Measurements from ENCODE around the gene TMED6. TPM values are rescaled to one million over a fixed set of nuclear protein-coding genes. Genes with fewer than 3 reads are reported as not detected.
"Not testable (repeated sequence)": the region's sequence is repeated elsewhere in the genome, so short reads cannot be mapped to it uniquely, and the experiment has no call there.

The TMED6 gene
- total RNA-seq, 2 experiments from 2014 or later, result 1.5 to 2.1 TPM

DNA sequence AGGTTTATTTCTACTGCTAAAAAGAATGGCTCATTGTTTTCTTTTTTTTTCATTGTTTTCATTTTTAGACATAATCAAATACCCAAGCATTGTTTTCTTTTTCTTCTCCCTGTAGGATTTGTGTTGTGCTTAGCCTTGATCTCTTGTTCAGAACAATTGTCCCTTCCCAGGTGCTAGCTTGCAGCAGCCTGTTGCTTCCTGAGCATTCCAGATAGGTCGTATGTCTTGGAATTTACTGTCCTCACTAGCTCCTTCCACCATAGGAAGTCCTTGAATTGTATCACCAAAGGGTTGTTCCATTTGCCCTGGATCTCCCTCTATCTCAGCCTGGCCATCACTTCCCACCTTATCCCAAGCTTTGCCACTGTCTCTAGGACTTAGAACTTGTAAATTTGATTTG is 50.4 kb downstream of the TMED6 start:
- intact Hi-C loops (cut with DNase I, micrococcal nuclease), result no loop called here
- Mint-ChIP-seq H3K27me3 (no peaks in the 10 kb centered on the region), H3K36me3 (ENCODE audit: low read depth) (peaks cover 19% of the 10 kb centered on the region), H3K4me3 (no peak overlapping the region), H3K4me1 (ENCODE audit: low read depth) (no peaks in the 10 kb centered on the region), H3K9me3 (no peaks in the 10 kb centered on the region), H3K27ac (no peak overlapping the region)
- TF ChIP-seq CTCF (IDR thresholded peaks at IDR 0.05), result no peak
- ATAC-seq (ENCODE audit: poor library complexity), result no peak
- H3K36me3 ChIP-seq (ENCODE audit: insufficient read depth, low read length), result peaks cover 4% of the 10 kb centered on the region
- no peaks in the 10 kb centered on the region for H3K4me1 ChIP-seq (ENCODE audit: insufficient read depth, low read length)
- H3K27ac ChIP-seq (ENCODE audit: low read depth in 1 of 2, low read length in 2 of 2), result no peak overlapping the region
- no peaks in the 10 kb centered on the region for H3K9me3 ChIP-seq (ENCODE audit: control insufficient read depth in 1 of 2, insufficient read depth in 1 of 2, low read length in 2 of 2)
- H3K4me3 ChIP-seq (ENCODE audit: low read length), result no peak overlapping the region
- no peaks in the 10 kb centered on the region for H3K27me3 ChIP-seq (ENCODE audit: control insufficient read depth in 1 of 2, insufficient read depth in 2 of 2, low read length in 2 of 2)
- DNase-seq, result no peak
- POLR2A ChIA-PET, result no interaction called here
- CTCF ChIA-PET, result no interaction called here

- no peaks in the 10 kb centered on the region for H3K27me3 ChIP-seq (ENCODE audit: control insufficient read depth in 1 of 2, insufficient read depth in 2 of 2, low read length in 2 of 2)
- DNase-seq (no peak), ATAC-seq (ENCODE audit: poor library complexity) (no peak)
- no peak for TF ChIP-seq CTCF (IDR thresholded peaks at IDR 0.05)
- Mint-ChIP-seq H3K4me1 (ENCODE audit: low read depth) (no peaks in the 10 kb centered on the region), H3K36me3 (ENCODE audit: low read depth) (peaks cover 16% of the 10 kb centered on the region), H3K27me3 (no peaks in the 10 kb centered on the region), H3K9me3 (no peaks in the 10 kb centered on the region), H3K4me3 (no peak overlapping the region), H3K27ac (no peak overlapping the region)
- CTCF ChIA-PET, result no interaction called here
- H3K4me3 ChIP-seq (ENCODE audit: low read length), result no peak overlapping the region
- H3K9me3 ChIP-seq (ENCODE audit: control insufficient read depth in 1 of 2, insufficient read depth in 1 of 2, low read length in 2 of 2), result no peaks in the 10 kb centered on the region
- intact Hi-C loops (cut with DNase I, micrococcal nuclease), result no loop called here
- peaks cover 4% of the 10 kb centered on the region for H3K36me3 ChIP-seq (ENCODE audit: insufficient read depth, low read length)
- POLR2A ChIA-PET, result no interaction called here
- H3K27ac ChIP-seq (ENCODE audit: low read depth in 1 of 2, low read length in 2 of 2), result no peak overlapping the region
- no peaks in the 10 kb centered on the region for H3K4me1 ChIP-seq (ENCODE audit: insufficient read depth, low read length)
These were observed 53.3 kb downstream of the TMED6 start for GRCh38 chr16:69298261-69298660.

GRCh38 chr16:69296771-69297170 is 54.8 kb downstream of the TMED6 start:
- H3K27ac Mint-ChIP-seq; H3K27ac ChIP-seq (ENCODE audit: low read depth in 1 of 2, low read length in 2 of 2); H3K27me3 ChIP-seq (ENCODE audit: control insufficient read depth in 1 of 2, insufficient read depth in 2 of 2, low read length in 2 of 2); H3K4me1 Mint-ChIP-seq (ENCODE audit: low read depth); H3K27me3 Mint-ChIP-seq; CTCF ChIA-PET; intact Hi-C loops (cut with DNase I, micrococcal nuclease); H3K4me3 ChIP-seq (ENCODE audit: low read length); ATAC-seq (ENCODE audit: poor library complexity); H3K9me3 ChIP-seq (ENCODE audit: control insufficient read depth in 1 of 2, insufficient read depth in 1 of 2, low read length in 2 of 2); H3K9me3 Mint-ChIP-seq; H3K36me3 ChIP-seq (ENCODE audit: insufficient read depth, low read length); H3K4me1 ChIP-seq (ENCODE audit: insufficient read depth, low read length); POLR2A ChIA-PET; H3K4me3 Mint-ChIP-seq; DNase-seq: not testable (repeated sequence)
- peaks cover 16% of the 10 kb centered on the region for H3K36me3 Mint-ChIP-seq (ENCODE audit: low read depth)

DNA sequence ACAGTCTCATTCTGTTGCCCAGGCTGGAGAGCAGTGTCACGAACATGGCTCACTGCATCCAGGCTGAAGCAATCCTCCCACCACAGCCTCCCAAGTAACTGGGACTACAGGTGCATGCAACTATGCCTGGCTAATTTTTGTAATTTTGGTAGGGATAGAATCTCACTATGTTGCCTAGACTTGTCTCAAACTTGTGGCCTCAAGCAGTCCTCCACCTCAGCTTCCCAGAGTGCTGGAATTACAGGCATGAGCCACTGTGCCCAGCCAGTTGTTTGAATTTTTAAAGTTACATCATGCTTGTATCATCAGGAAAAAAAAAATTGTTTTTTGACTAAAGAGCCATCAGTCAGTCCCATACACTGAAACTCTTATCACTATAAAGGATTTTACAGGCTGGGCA is 57.5 kb downstream of the TMED6 start:
- no peak for DNase-seq
- Mint-ChIP-seq H3K36me3 (ENCODE audit: low read depth) (peaks cover 5% of the 10 kb centered on the region), H3K4me3 (no peak overlapping the region), H3K9me3 (no peaks in the 10 kb centered on the region), H3K27me3 (no peaks in the 10 kb centered on the region), H3K27ac (no peak overlapping the region), H3K4me1 (ENCODE audit: low read depth) (no peaks in the 10 kb centered on the region)
- H3K4me3 ChIP-seq (ENCODE audit: low read length), result no peak overlapping the region
- ChIA-PET CTCF (interaction anchor here (1.6 kb wide), 1 partner anchor 144 kb away, joined by 4 read pairs; no protein-coding TSS in a partner anchor), POLR2A (no interaction called here)
- H3K27ac ChIP-seq (ENCODE audit: low read depth in 1 of 2, low read length in 2 of 2), result no peak overlapping the region
- no peaks in the 10 kb centered on the region for H3K9me3 ChIP-seq (ENCODE audit: control insufficient read depth in 1 of 2, insufficient read depth in 1 of 2, low read length in 2 of 2)
- no peaks in the 10 kb centered on the region for H3K27me3 ChIP-seq (ENCODE audit: control insufficient read depth in 1 of 2, insufficient read depth in 2 of 2, low read length in 2 of 2)
- no peak for ATAC-seq (ENCODE audit: poor library complexity)
- intact Hi-C loops (cut with DNase I, micrococcal nuclease), result no loop called here
- no peaks in the 10 kb centered on the region for H3K36me3 ChIP-seq (ENCODE audit: insufficient read depth, low read length)
- H3K4me1 ChIP-seq (ENCODE audit: insufficient read depth, low read length), result no peaks in the 10 kb centered on the region
- no peak for TF ChIP-seq CTCF (IDR thresholded peaks at IDR 0.05)
